HepG2 (cell line): ENCODE measurements around the gene ONECUT3. TPM values are rescaled to one million over a fixed set of nuclear protein-coding genes. Genes with fewer than 3 reads are reported as not detected.

Experiments
- AHR ChIP-seq: IDR thresholded peaks from 2 replicates; pipeline ENCODE4 v1.6.1; 2018; ENCODE audit warnings: missing genetic modification reagents, missing compliant biosample characterization
- AKAP8 ChIP-seq: sonication (generic); formaldehyde crosslinking; IDR thresholded peaks from 2 replicates; pipeline ENCODE4 v1.5.1; 2020; ENCODE audit warnings: mild to moderate bottlenecking, missing genetic modification reagents
- ELF4 ChIP-seq: sonication (generic); formaldehyde crosslinking; IDR thresholded peaks from 2 replicates; pipeline ENCODE4 v1.5.0; 2020; ENCODE audit warnings: missing genetic modification reagents, mild to moderate bottlenecking, moderate library complexity, borderline replicate concordance
- GZF1 ChIP-seq: sonication (generic); formaldehyde crosslinking; IDR thresholded peaks from 2 replicates; pipeline ENCODE4 v1.5.1; 2020; ENCODE audit warnings: mild to moderate bottlenecking, missing genetic modification reagents
- HNF4A ChIP-seq: sonication (generic); formaldehyde crosslinking; IDR thresholded peaks from 2 replicates; pipeline ENCODE4 v1.4.0; 2020; ENCODE audit warnings: missing genetic modification reagents
- MTA1 ChIP-seq: sonication (generic); formaldehyde crosslinking; IDR thresholded peaks from 2 replicates; pipeline ENCODE4 v1.4.0; 2020; ENCODE audit warnings: missing genetic modification reagents, mild to moderate bottlenecking, borderline replicate concordance
- PITX1 ChIP-seq: sonication (generic); formaldehyde crosslinking; IDR thresholded peaks from 2 replicates; pipeline ENCODE4 v1.5.1; 2020; ENCODE audit warnings: mild to moderate bottlenecking, missing genetic modification reagents
- SAP130 ChIP-seq: IDR thresholded peaks from 2 replicates; pipeline ENCODE4 v1.6.1; 2016; ENCODE audit warnings: low read depth
- SNAI1 ChIP-seq: sonication (generic); formaldehyde crosslinking; IDR thresholded peaks from 2 replicates; pipeline ENCODE4 v1.5.0; 2020; ENCODE audit warnings: mild to moderate bottlenecking, missing genetic modification reagents, borderline replicate concordance
- TEAD3 ChIP-seq: optimal IDR thresholded peaks from 2 replicates; pipeline ENCODE3; 2016; ENCODE audit warnings: borderline replicate concordance
- ZFP90 ChIP-seq: sonication (generic); formaldehyde crosslinking; IDR thresholded peaks from 2 replicates; pipeline ENCODE4 v1.8.0; 2022; ENCODE audit warnings: missing genetic modification reagents, mild to moderate bottlenecking, inconsistent platforms, borderline replicate concordance
- ZFY ChIP-seq: sonication (generic); formaldehyde crosslinking; IDR thresholded peaks from 2 replicates; pipeline ENCODE4 v1.4.0; 2020; ENCODE audit warnings: missing genetic modification reagents
- ZNF350 ChIP-seq: sonication (generic); formaldehyde crosslinking; IDR thresholded peaks from 2 replicates; pipeline ENCODE4 v1.4.0; 2020; ENCODE audit warnings: mild to moderate bottlenecking, low read depth, missing genetic modification reagents, borderline replicate concordance
- ZNF619 ChIP-seq: sonication (generic); formaldehyde crosslinking; IDR thresholded peaks from 2 replicates; pipeline ENCODE4 v1.4.0; 2020; ENCODE audit warnings: mild to moderate bottlenecking, missing genetic modification reagents
- ZNF678 ChIP-seq: sonication (generic); formaldehyde crosslinking; IDR thresholded peaks from 2 replicates; pipeline ENCODE4 v1.4.0; 2020; ENCODE audit warnings: mild to moderate bottlenecking, missing genetic modification reagents
- ZNF713 ChIP-seq: sonication (generic); formaldehyde crosslinking; IDR thresholded peaks from 2 replicates; pipeline ENCODE4 v1.4.0; 2020; ENCODE audit warnings: mild to moderate bottlenecking, missing genetic modification reagents
- ZNF749 ChIP-seq: sonication (generic); formaldehyde crosslinking; IDR thresholded peaks from 2 replicates; pipeline ENCODE4 v1.8.0; 2022; ENCODE audit warnings: mild to moderate bottlenecking, missing genetic modification reagents, moderate library complexity, borderline replicate concordance
- ZNF790 ChIP-seq: sonication (generic); formaldehyde crosslinking; IDR thresholded peaks from 2 replicates; pipeline ENCODE4 v1.8.0; 2022; ENCODE audit warnings: missing genetic modification reagents, mild to moderate bottlenecking, borderline replicate concordance
- polyA plus RNA-seq, 8 experiments: library from polyadenylated mRNA; depleted of rRNA in 3 of 8; stranded (reverse) in 7 of 8; unstranded in 1 of 8; fragments of >200 nt; fragmentation: Illumina TruSeq in 4 of 8; extraction: Trizol in 4 of 8; gene quantifications; 2 replicates each; pipeline versions ENCODE4 v1.2.1 to v1.2.3, GENCODE V29; 2011 to 2016; ENCODE audit warnings: low read depth in 4 of 8, missing spikeins in 1 of 8, mixed read lengths in 1 of 8; ENCODE audit not compliant: insufficient read depth in 1 of 8
- total RNA-seq, 5 experiments: library from RNA; depleted of rRNA; stranded (reverse); fragments of >200 nt; fragmentation: Illumina TruSeq; extraction: Trizol; gene quantifications; 2 replicates each; pipeline ENCODE4 v1.2.3, GENCODE V29; 2016; ENCODE audit warnings: low read depth in 1 of 5
- TF ChIP-seq, protein P1 (sequence below): sonication (generic); formaldehyde crosslinking; conservative IDR thresholded peaks from 2 replicates; pipeline ENCODE4 v1.4.0; 2020; ENCODE audit warnings: missing genetic modification reagents
- TF ChIP-seq, protein P2 (sequence below): IDR thresholded peaks from 2 replicates; pipeline ENCODE4 v1.6.1; 2016; ENCODE audit warnings: low read depth

The ONECUT3 gene
- total and polyA plus RNA-seq, 2 of the 13 experiments (the other 11 are each of a cell fraction or from before 2014, with no cell fraction given): under 0.01 TPM; not detected in 1

DNA sequence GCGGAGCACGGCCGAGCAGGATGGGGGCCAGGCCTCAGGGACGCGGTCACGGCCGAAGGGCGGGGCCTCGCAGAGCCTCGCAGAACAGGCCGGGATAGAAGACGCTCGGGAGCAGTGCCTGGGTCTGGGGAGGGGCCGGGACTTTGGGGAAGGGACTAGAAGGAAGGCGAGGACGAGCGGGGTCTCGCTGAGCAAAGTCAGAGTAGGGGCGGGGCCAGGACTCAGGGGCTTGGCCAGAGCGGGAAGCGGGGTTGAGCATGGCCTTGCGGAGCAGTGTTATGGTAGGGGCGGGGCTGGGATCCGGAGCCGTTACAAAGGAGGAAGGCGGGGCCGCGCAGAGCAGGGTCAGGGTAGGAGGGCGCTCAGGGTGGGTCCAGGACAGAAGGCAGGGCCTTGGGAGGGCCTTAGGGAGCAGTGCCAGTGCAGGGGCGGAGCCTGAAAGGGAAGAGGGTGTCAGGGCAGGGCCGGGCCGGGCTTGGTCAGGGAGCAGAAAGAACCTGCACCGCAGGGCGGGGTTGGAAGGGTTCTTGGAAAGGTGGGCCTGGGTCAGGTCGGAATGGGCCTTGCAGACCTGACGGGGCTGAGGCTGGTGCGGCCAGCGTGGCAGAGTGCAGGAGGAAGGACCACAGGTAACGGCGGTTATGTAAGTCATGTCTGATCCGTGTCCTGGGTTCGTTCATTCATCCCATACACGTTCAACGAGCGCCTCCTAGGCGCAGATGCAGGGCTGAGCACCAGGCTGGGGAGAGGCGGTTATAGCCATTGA, 59.3 kb downstream of the ONECUT3 start (continued):
- TF ChIP-seq, protein P1, sequence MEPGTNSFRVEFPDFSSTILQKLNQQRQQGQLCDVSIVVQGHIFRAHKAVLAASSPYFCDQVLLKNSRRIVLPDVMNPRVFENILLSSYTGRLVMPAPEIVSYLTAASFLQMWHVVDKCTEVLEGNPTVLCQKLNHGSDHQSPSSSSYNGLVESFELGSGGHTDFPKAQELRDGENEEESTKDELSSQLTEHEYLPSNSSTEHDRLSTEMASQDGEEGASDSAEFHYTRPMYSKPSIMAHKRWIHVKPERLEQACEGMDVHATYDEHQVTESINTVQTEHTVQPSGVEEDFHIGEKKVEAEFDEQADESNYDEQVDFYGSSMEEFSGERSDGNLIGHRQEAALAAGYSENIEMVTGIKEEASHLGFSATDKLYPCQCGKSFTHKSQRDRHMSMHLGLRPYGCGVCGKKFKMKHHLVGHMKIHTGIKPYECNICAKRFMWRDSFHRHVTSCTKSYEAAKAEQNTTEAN (CRISPR knock-in tag): no peak
- TF ChIP-seq AKAP8 (CRISPR knock-in tag) (peak; percentile 52; the same call in 1 of the 2 replicates), ZNF619 (CRISPR knock-in tag) (no peak), SAP130 (CRISPR knock-in tag) (peak; percentile 75), ZNF790 (CRISPR knock-in tag) (peak; percentile 84; the same call in 1 of the 2 replicates), MTA1 (peak; percentile 66; the same call in 1 of the 2 replicates), PITX1 (CRISPR knock-in tag) (peak; percentile 44; the same call in 1 of the 2 replicates), ZFY (CRISPR knock-in tag) (peak; percentile 77), ZNF749 (CRISPR knock-in tag) (peak; percentile 81; the same call in 1 of the 2 replicates), GZF1 (CRISPR knock-in tag) (0 out of 2 replicates have a peak, but pooled peaks have one; percentile 64), TEAD3 (CRISPR knock-in tag) (peak; percentile 44), HNF4A (CRISPR knock-in tag) (peak; percentile 21; the same call in 1 of the 2 replicates), AHR (CRISPR knock-in tag) (0 out of 2 replicates have a peak, but pooled peaks have one; percentile 34), ZNF713 (CRISPR knock-in tag) (peak; percentile 91), ZNF678 (no peak), ZFP90 (CRISPR knock-in tag) (peak; percentile 74), ZNF350 (CRISPR knock-in tag) (peak; percentile 57; the same call in 1 of the 2 replicates), ELF4 (CRISPR knock-in tag) (no peak), SNAI1 (CRISPR knock-in tag) (peak; percentile 74; the same call in 1 of the 2 replicates)
- TF ChIP-seq, protein P2, sequence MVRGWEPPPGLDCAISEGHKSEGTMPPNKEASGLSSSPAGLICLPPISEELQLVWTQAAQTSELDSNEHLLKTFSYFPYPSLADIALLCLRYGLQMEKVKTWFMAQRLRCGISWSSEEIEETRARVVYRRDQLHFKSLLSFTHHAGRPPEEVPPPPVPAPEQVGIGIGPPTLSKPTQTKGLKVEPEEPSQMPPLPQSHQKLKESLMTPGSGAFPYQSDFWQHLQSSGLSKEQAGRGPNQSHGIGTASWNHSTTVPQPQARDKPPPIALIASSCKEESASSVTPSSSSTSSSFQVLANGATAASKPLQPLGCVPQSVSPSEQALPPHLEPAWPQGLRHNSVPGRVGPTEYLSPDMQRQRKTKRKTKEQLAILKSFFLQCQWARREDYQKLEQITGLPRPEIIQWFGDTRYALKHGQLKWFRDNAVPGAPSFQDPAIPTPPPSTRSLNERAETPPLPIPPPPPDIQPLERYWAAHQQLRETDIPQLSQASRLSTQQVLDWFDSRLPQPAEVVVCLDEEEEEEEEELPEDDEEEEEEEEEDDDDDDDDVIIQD (CRISPR knock-in tag): peak; percentile 44; the same call in 1 of the 2 replicates
- TF ChIP-seq, all 625 proteins: peak for 218
